BJ (cell line): ENCODE data around the gene CD81. TPM values are rescaled to one million over a fixed set of nuclear protein-coding genes. Genes with fewer than 3 reads are reported as not detected.

Experiments used
- CTCF ChIA-PET: fragments of 350-600 bp; formaldehyde crosslinking; extraction: SDS; loops from one replicate; lab custom pipeline; 2021; ENCODE audit warnings: antibody characterized with exemption, inconsistent platforms; lab: Yijun Ruan, JAX
- POLR2A ChIA-PET: fragments of 300-600 bp; sonication (Branson Sonifier 250); formaldehyde crosslinking; extraction: SDS; loops from one replicate; lab custom pipeline; 2021; ENCODE audit warnings: antibody characterized with exemption; lab: Charles Lee
- DNase-seq: peaks from one replicate; pipeline ENCODE4 v3.0.0-alpha.2; 2011; ENCODE audit warnings: low read depth
- H3K27me3 ChIP-seq: 2 replicates; pipeline ENCODE4 v1.6.0; 2011; ENCODE audit warnings: low read length; ENCODE audit not compliant: control insufficient read depth, insufficient read depth
- H3K36me3 ChIP-seq: 2 replicates; pipeline ENCODE4 v1.5.1; 2011; ENCODE audit warnings: low read length; ENCODE audit not compliant: control insufficient read depth, insufficient read depth
- H3K4me3 ChIP-seq: 2 replicates; pipeline ENCODE4 v1.5.1; 2011; ENCODE audit warnings: low read depth, mild to moderate bottlenecking, control low read depth, low read length
- polyA plus RNA-seq: library from polyadenylated mRNA; depleted of rRNA; stranded (reverse); fragments of >200 nt; gene quantifications from 2 replicates; pipeline ENCODE4 v1.2.3, GENCODE V29; 2011; rRNA removed
- small RNA-seq: library from RNA; depleted of rRNA; stranded (forward); fragments of <200 nt; gene quantifications from one replicate; pipeline ENCODE3, GENCODE V24; 2012; ENCODE audit warnings: low replicate concordance, low read depth; ENCODE audit not compliant: insufficient read length
- TF ChIP-seq, protein P1 (sequence below): IDR thresholded peaks from 2 replicates; pipeline ENCODE4 v1.5.1; 2011; ENCODE audit warnings: low read depth, mild to moderate bottlenecking, control low read depth, inconsistent platforms, low read length, moderate library complexity; ENCODE audit not compliant: insufficient read depth

Gene CD81
- polyA plus RNA-seq, 1 experiment, result 875 TPM

GRCh38 chr11:2443881-2444820 is 67.0 kb downstream of the CD81 start, which contains the start of gene TRPM5:
TSS of gene TRPM5 (minus strand) at chr11:2444514. CDS start at chr11:2423036, 21,478 bp downstream.
- Histone ChIP-seq H3K36me3 (no peaks in the 10 kb centered on the region), H3K27me3 (peaks cover 19% of the 10 kb centered on the region), H3K4me3 (no peak within 1 kb of the TSS)
- POLR2A ChIA-PET, result no interaction called here
- no peak for DNase-seq
- TF ChIP-seq, protein P1, sequence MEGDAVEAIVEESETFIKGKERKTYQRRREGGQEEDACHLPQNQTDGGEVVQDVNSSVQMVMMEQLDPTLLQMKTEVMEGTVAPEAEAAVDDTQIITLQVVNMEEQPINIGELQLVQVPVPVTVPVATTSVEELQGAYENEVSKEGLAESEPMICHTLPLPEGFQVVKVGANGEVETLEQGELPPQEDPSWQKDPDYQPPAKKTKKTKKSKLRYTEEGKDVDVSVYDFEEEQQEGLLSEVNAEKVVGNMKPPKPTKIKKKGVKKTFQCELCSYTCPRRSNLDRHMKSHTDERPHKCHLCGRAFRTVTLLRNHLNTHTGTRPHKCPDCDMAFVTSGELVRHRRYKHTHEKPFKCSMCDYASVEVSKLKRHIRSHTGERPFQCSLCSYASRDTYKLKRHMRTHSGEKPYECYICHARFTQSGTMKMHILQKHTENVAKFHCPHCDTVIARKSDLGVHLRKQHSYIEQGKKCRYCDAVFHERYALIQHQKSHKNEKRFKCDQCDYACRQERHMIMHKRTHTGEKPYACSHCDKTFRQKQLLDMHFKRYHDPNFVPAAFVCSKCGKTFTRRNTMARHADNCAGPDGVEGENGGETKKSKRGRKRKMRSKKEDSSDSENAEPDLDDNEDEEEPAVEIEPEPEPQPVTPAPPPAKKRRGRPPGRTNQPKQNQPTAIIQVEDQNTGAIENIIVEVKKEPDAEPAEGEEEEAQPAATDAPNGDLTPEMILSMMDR, result no peak
- CTCF ChIA-PET, result interaction anchor here (1.4 to 1.8 kb wide), 2 partner anchors 24 kb away, joined by 3 to 8 read pairs; no protein-coding TSS in a partner anchor

DNA sequence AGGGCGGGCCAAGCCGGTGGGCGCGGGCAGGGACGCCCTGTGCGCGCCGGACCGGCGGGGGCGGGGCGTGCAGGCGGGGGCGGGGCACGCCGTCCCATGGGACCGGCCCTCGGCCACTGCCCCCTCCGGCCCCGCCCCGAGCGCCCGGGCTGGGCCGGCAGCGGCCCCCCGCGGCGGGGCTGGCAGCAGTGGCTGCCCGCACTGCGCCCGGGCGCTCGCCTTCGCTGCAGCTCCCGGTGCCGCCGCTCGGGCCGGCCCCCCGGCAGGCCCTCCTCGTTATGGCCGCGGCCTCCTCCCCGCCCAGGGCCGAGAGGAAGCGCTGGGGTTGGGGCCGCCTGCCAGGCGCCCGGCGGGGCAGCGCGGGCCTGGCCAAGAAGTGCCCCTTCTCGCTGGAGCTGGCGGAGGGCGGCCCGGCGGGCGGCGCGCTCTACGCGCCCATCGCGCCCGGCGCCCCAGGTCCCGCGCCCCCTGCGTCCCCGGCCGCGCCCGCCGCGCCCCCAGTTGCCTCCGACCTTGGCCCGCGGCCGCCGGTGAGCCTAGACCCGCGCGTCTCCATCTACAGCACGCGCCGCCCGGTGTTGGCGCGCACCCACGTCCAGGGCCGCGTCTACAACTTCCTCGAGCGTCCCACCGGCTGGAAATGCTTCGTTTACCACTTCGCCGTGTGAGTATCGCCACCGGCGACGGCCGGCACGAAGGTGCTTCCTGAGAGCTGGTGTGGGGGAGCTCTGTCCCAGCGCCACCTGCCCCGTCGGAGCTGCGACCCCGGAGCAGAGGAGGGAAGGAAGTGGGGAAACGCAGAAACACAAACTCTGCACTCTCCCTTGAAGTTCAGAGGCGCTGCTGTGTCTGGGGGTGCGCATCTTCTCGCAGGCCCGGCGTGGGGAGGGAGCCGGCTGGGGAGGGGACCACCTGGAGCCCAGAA is 68.0 kb downstream of the CD81 start, which contains the start of gene KCNQ1:
Gene KCNQ1, plus strand, starts transcription at position 188 of the 925 bp plus-strand sequence. Its CDS starts 91 bp downstream, at position 279.
- TF ChIP-seq, protein P1, result no peak
- POLR2A ChIA-PET, result no interaction called here
- Histone ChIP-seq H3K4me3 (no peak within 1 kb of the TSS), H3K27me3 (peaks cover 19% of the 10 kb centered on the region), H3K36me3 (no peaks in the 10 kb centered on the region)
- CTCF ChIA-PET, result interaction anchor here (0.7 to 1.8 kb wide), 2 partner anchors 25 to 33 kb away, joined by 3 to 8 read pairs; no protein-coding TSS in a partner anchor
- DNase-seq, result no peak

- TF ChIP-seq, protein P1, result no peak
- H3K27me3 ChIP-seq, result peaks cover 18% of the 10 kb centered on the region
- DNase-seq, result no peak
- POLR2A ChIA-PET, result no interaction called here
- no peaks in the 10 kb centered on the region for H3K36me3 ChIP-seq
- CTCF ChIA-PET, result interaction anchor here (0.7 to 1.8 kb wide), 2 partner anchors 25 to 32 kb away, joined by 3 to 8 read pairs; no protein-coding TSS in a partner anchor
- H3K4me3 ChIP-seq, result no peak overlapping the region
These were observed 68.8 kb downstream of the CD81 start for GRCh38 chr11:2445746-2446551.

DNA sequence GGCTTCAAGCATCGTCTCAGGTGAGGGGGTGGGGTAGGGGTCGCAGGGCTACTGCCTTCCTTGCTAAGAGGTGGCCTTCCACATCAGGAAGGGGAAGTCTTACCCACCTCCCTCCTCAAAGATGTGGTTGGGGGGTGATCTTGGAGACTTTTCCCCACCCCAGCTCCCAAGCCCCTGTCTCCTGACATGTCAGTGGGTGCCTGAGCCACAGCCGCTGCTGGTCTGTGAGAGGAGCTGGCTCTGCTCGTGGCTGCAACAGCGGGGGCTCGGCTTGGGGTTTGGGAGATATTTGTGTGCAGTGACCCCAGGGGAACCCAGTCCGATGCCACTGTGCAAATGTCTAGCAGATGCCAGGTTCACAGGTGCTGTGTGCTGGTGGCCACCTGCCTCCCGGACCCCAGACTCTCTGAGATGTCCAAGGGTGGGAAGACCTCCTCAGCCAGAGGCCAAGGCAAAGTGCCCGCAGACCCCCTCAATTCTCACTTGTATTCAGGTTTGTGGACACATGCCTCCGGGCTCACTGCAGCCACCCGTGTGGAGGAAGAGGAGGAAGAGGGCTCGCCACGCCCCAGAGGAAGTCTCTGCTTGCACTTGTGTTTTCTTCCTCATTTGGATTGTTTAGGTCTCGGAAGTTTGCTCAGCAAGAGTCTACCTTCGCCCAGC is 69.6 kb downstream of the CD81 start:
- Histone ChIP-seq H3K27me3 (peaks cover 18% of the 10 kb centered on the region), H3K4me3 (no peak overlapping the region), H3K36me3 (no peaks in the 10 kb centered on the region)
- TF ChIP-seq, protein P1, result no peak
- CTCF ChIA-PET, result interaction anchor here (0.6 kb wide), 1 partner anchor 72 kb away, joined by 3 read pairs; no protein-coding TSS in a partner anchor
- POLR2A ChIA-PET, result no interaction called here
- DNase-seq, result no peak

Small RNA genes within 50 kb of the gene (small RNA-seq; reads per million reads assigned to genes)
- not detected for gene RF00019

Other genes with a start within 250 kb of the CD81 start
- gene IGF2, start 237.9 kb upstream of the CD81 start, polyA plus RNA-seq, result 20.3 and 20.4 TPM in 2 replicates
- not detected in 2 replicates for gene INS, start 216.1 kb upstream of the CD81 start, polyA plus RNA-seq
- not detected in 2 replicates for gene TH, start 205.5 kb upstream of the CD81 start, polyA plus RNA-seq
- not detected in 2 replicates for gene ASCL2, start 106.7 kb upstream of the CD81 start, polyA plus RNA-seq
- gene C11orf21, start 75.4 kb upstream of the CD81 start, polyA plus RNA-seq, result not detected in 2 replicates
- gene TSPAN32, start 75.3 kb upstream of the CD81 start, polyA plus RNA-seq, result 0.42 TPM in 1 of 2 replicates, not detected in the other
- gene TSSC4, start 23.4 kb downstream of the CD81 start, polyA plus RNA-seq, result 16.3 and 30.5 TPM in 2 replicates
- gene TRPM5, start 67.2 kb downstream of the CD81 start, polyA plus RNA-seq, result not detected in 2 replicates
- not detected in 2 replicates for gene KCNQ1, start 67.7 kb downstream of the CD81 start, polyA plus RNA-seq